Neural cell (in vitro differentiated cells): ENCODE data around the gene GNG12. TPM values are rescaled to one million over a fixed set of nuclear protein-coding genes. Genes with fewer than 3 reads are reported as not detected.

Experiments used
- H2AFZ ChIP-seq: fragments of 200-600, 300-800 bp; sonication (generic), shearing (Covaris generic); 2 replicates; pipeline ENCODE4 v1.6.0; 2014; ENCODE audit warnings: low read depth, mild to moderate bottlenecking, antibody characterized with exemption, low read length, moderate library complexity
- H3F3A ChIP-seq: fragments of 200-600 bp; shearing (Covaris generic); 2 replicates; pipeline ENCODE4 v1.6.1; 2016; ENCODE audit warnings: mild to moderate bottlenecking, moderate library complexity, mixed read lengths, antibody characterized with exemption, low read length; ENCODE audit not compliant: insufficient read depth, poor library complexity, severe bottlenecking
- H3K27ac ChIP-seq: fragments of 200-600, 300-800 bp; sonication (generic), shearing (Covaris generic); 2 replicates; pipeline ENCODE4 v1.5.1; 2014; ENCODE audit warnings: mild to moderate bottlenecking, low read length, moderate library complexity
- H3K27me3 ChIP-seq: fragments of 300-800, 200-600 bp; sonication (generic), shearing (Covaris generic); 2 replicates; pipeline ENCODE4 v1.6.0; 2014; ENCODE audit warnings: mild to moderate bottlenecking, low read depth, low read length, moderate library complexity; ENCODE audit not compliant: insufficient read depth
- H3K36me3 ChIP-seq: fragments of 300-800, 200-600 bp; sonication (generic), shearing (Covaris generic); 2 replicates; pipeline ENCODE4 v1.5.1; 2014; ENCODE audit warnings: mild to moderate bottlenecking, antibody characterized with exemption, low read length, moderate library complexity; ENCODE audit not compliant: insufficient read depth
- H3K4me2 ChIP-seq: fragments of 300-800, 200-600 bp; sonication (generic), shearing (Covaris generic); 2 replicates; pipeline ENCODE4 v1.6.0; 2014; ENCODE audit warnings: mild to moderate bottlenecking, low read length
- H3K4me3 ChIP-seq: fragments of 300-800, 200-600 bp; sonication (generic), shearing (Covaris generic); 2 replicates; pipeline ENCODE4 v1.5.1; 2014; ENCODE audit warnings: mild to moderate bottlenecking, low read length, moderate library complexity
- H3K79me2 ChIP-seq: fragments of 200-600 bp; shearing (Covaris generic); replicated peaks from 2 replicates; pipeline ENCODE4 v1.6.0; 2014; ENCODE audit warnings: mild to moderate bottlenecking, low read length, moderate library complexity; ENCODE audit not compliant: insufficient read depth
- H3K9ac ChIP-seq: fragments of 300-800, 200-600 bp; sonication (generic), shearing (Covaris generic); 2 replicates; pipeline ENCODE4 v1.6.1; 2016; ENCODE audit warnings: mild to moderate bottlenecking, low read length, mixed read lengths
- H3K9me2 ChIP-seq: fragments of 200-600 bp; shearing (Covaris generic); 2 replicates; pipeline ENCODE4 v1.6.1; 2016; ENCODE audit warnings: mild to moderate bottlenecking, low read length, mixed read lengths; ENCODE audit not compliant: insufficient read depth
- H3K9me3 ChIP-seq: fragments of 200-600, 300-800 bp; sonication (generic), shearing (Covaris generic); 2 replicates; pipeline ENCODE4 v1.6.1; 2016; ENCODE audit warnings: mild to moderate bottlenecking, mixed run types, low read length, moderate library complexity, mixed read lengths
- H4K20me1 ChIP-seq: fragments of 200-600 bp; shearing (Covaris generic); 2 replicates; pipeline ENCODE4 v1.6.1; 2016; ENCODE audit warnings: mild to moderate bottlenecking, mixed run types; ENCODE audit not compliant: insufficient read depth
- EP300 ChIP-seq: fragments of 450-650 bp; conservative IDR thresholded peaks from 2 replicates; pipeline ENCODE4 v1.6.1; 2014; ENCODE audit warnings: antibody characterized with exemption, mild to moderate bottlenecking, moderate library complexity; ENCODE audit not compliant: poor library complexity, severe bottlenecking
- EZH2 ChIP-seq: fragments of 200-600, 300-800 bp; shearing (Covaris generic), sonication (generic); IDR thresholded peaks from 2 replicates; pipeline ENCODE4 v1.6.1; 2014; ENCODE audit warnings: antibody characterized with exemption, low read length, borderline replicate concordance, mild to moderate bottlenecking; ENCODE audit not compliant: insufficient read depth, poor library complexity, severe bottlenecking
- MXI1 ChIP-seq: fragments of 450-650 bp; conservative IDR thresholded peaks from 2 replicates; pipeline ENCODE4 v1.6.1; 2014; ENCODE audit warnings: antibody characterized with exemption, mild to moderate bottlenecking; ENCODE audit not compliant: poor library complexity, severe bottlenecking
- POLR2AphosphoS5 ChIP-seq: IDR thresholded peaks from 2 replicates; pipeline ENCODE4 v1.6.1; 2012
- RAD21 ChIP-seq: fragments of 450-650 bp; conservative IDR thresholded peaks from 2 replicates; pipeline ENCODE4 v1.6.1; 2014; ENCODE audit warnings: antibody characterized with exemption, mild to moderate bottlenecking, moderate library complexity
- REST ChIP-seq: IDR thresholded peaks from 2 replicates; pipeline ENCODE4 v1.6.1; 2012; ENCODE audit warnings: borderline replicate concordance
- SMC3 ChIP-seq: fragments of 450-650 bp; conservative IDR thresholded peaks from 2 replicates; pipeline ENCODE4 v1.6.1; 2014; ENCODE audit warnings: antibody characterized with exemption, mild to moderate bottlenecking, moderate library complexity; ENCODE audit not compliant: poor library complexity
- TAF1 ChIP-seq: IDR thresholded peaks from 2 replicates; pipeline ENCODE4 v1.6.1; 2012; ENCODE audit warnings: low read depth
- polyA plus RNA-seq: library from polyadenylated mRNA; depleted of rRNA; stranded (reverse); fragments of >200 nt; gene quantifications from 2 replicates; pipeline ENCODE4 v1.2.3, GENCODE V29; 2014
- TF ChIP-seq, protein P1 (sequence below): fragments of 450-650 bp; IDR thresholded peaks from 2 replicates; pipeline ENCODE4 v1.5.1; 2014; ENCODE audit warnings: antibody characterized with exemption, mild to moderate bottlenecking, moderate library complexity; ENCODE audit not compliant: poor library complexity, severe bottlenecking

The GNG12 gene
- polyA plus RNA-seq, 1 donor from 2014 or later = 0.35 TPM

GRCh38 chr1:67840449-67840848 is 7.2 kb upstream of the GNG12 start:
- Histone ChIP-seq H3K27ac (no peak overlapping the region), H3K36me3 (no peaks in the 10 kb centered on the region), H4K20me1 (no peaks in the 10 kb centered on the region), H2AFZ (no peak overlapping the region), H3K9me3 (no peaks in the 10 kb centered on the region), H3F3A (no peaks in the 10 kb centered on the region), H3K9ac (no peak overlapping the region), H3K9me2 (no peaks in the 10 kb centered on the region), H3K27me3 (peaks cover 6% of the 10 kb centered on the region), H3K4me3 (no peak overlapping the region), H3K4me2 (no peak overlapping the region), H3K79me2 (no peaks in the 10 kb centered on the region)
- TF ChIP-seq SMC3 (no peak), REST (no peak), MXI1 (no peak), TAF1 (no peak), RAD21 (no peak), EP300 (no peak), EZH2 (no peak), POLR2AphosphoS5 (no peak)
- TF ChIP-seq, protein P1, sequence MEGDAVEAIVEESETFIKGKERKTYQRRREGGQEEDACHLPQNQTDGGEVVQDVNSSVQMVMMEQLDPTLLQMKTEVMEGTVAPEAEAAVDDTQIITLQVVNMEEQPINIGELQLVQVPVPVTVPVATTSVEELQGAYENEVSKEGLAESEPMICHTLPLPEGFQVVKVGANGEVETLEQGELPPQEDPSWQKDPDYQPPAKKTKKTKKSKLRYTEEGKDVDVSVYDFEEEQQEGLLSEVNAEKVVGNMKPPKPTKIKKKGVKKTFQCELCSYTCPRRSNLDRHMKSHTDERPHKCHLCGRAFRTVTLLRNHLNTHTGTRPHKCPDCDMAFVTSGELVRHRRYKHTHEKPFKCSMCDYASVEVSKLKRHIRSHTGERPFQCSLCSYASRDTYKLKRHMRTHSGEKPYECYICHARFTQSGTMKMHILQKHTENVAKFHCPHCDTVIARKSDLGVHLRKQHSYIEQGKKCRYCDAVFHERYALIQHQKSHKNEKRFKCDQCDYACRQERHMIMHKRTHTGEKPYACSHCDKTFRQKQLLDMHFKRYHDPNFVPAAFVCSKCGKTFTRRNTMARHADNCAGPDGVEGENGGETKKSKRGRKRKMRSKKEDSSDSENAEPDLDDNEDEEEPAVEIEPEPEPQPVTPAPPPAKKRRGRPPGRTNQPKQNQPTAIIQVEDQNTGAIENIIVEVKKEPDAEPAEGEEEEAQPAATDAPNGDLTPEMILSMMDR = no peak

- H3K4me2 ChIP-seq = no peak overlapping the region
- no peaks in the 10 kb centered on the region for H3K36me3 ChIP-seq
- no peaks in the 10 kb centered on the region for H3K79me2 ChIP-seq
- no peaks in the 10 kb centered on the region for H3F3A ChIP-seq
- H3K9me3 ChIP-seq = no peaks in the 10 kb centered on the region
- peaks cover 12% of the 10 kb centered on the region for H3K27me3 ChIP-seq
- no peak overlapping the region for H2AFZ ChIP-seq
- no peak overlapping the region for H3K4me3 ChIP-seq
- no peak for TF ChIP-seq EP300
- no peak for TF ChIP-seq RAD21
- no peak for TF ChIP-seq SMC3
- no peak for TF ChIP-seq POLR2AphosphoS5
- TF ChIP-seq MXI1 = no peak
- no peak for TF ChIP-seq TAF1
- TF ChIP-seq REST = no peak
- TF ChIP-seq, protein P1 = no peak
- TF ChIP-seq EZH2 = no peak
- H3K9ac ChIP-seq = no peak overlapping the region
- H4K20me1 ChIP-seq = no peaks in the 10 kb centered on the region
- no peaks in the 10 kb centered on the region for H3K9me2 ChIP-seq
- no peak overlapping the region for H3K27ac ChIP-seq
These were observed 6.6 kb upstream of the GNG12 start for GRCh38 chr1:67839826-67840225.
